Activated CD8-positive, alpha-beta T cell treated with anti-CD3 and anti-CD28 coated beads for 36 hours (primary cell): Measurements from ENCODE around the gene SDC3. TPM values are rescaled to one million over a fixed set of nuclear protein-coding genes. Genes with fewer than 3 reads are reported as not detected.

ENCODE experiments used
- ATAC-seq: fragments of 200-7000 bp; cut with Tn5 transposase; one replicate; pipeline ENCODE4 v1.10.0; 2021; ENCODE audit warnings: mild to moderate bottlenecking, moderate library complexity
- CTCF ChIA-PET: fragments of 350-600 bp; sonication (Branson Sonifier 250); formaldehyde crosslinking; loops from one replicate; lab custom pipeline; 2021; ENCODE audit warnings: antibody characterized with exemption; lab: Charles Lee
- POLR2A ChIA-PET: fragments of 350-600 bp; sonication (Branson Sonifier 250); formaldehyde crosslinking; loops from one replicate; lab custom pipeline; 2021; ENCODE audit warnings: antibody characterized with exemption; lab: Charles Lee
- DNase-seq: peaks from one replicate; pipeline ENCODE4 v3.0.0-alpha.2; 2020
- H3K27ac Mint-ChIP-seq: one replicate; pipeline ENCODE4 v1.8.0; 2021; ENCODE audit warnings: mild to moderate bottlenecking, mixed read lengths
- H3K27me3 Mint-ChIP-seq: one replicate; pipeline ENCODE4 v1.8.0; 2021; ENCODE audit warnings: mixed read lengths
- H3K36me3 Mint-ChIP-seq: one replicate; pipeline ENCODE4 v1.8.0; 2021; ENCODE audit warnings: low read depth, mixed read lengths
- H3K4me1 Mint-ChIP-seq: one replicate; pipeline ENCODE4 v1.8.0; 2021; ENCODE audit warnings: low read depth, mixed read lengths
- H3K4me3 Mint-ChIP-seq: one replicate; pipeline ENCODE4 v1.8.0; 2021; ENCODE audit warnings: mild to moderate bottlenecking, moderate library complexity, mixed read lengths
- H3K9me3 Mint-ChIP-seq: one replicate; pipeline ENCODE4 v1.8.0; 2021; ENCODE audit warnings: mixed read lengths
- intact Hi-C: fragments of 100-400 bp; cut with micrococcal nuclease; formaldehyde crosslinking; loops from one replicate; pipeline ENCODE4 v1.10.0; 2022
- total RNA-seq, 2 experiments: library from RNA; stranded (reverse); gene quantifications; one replicate each; pipeline ENCODE4 v1.2.3, GENCODE V29; 2021
- TF ChIP-seq, protein P1 (sequence below): fragments of 200-600 bp; IDR thresholded peaks from one replicate; pipeline ENCODE4 v1.8.0; 2022; ENCODE audit warnings: antibody characterized with exemption, mild to moderate bottlenecking

The SDC3 gene
- total RNA-seq, 2 experiments from 2014 or later: 0.04 to 0.14 TPM

DNA sequence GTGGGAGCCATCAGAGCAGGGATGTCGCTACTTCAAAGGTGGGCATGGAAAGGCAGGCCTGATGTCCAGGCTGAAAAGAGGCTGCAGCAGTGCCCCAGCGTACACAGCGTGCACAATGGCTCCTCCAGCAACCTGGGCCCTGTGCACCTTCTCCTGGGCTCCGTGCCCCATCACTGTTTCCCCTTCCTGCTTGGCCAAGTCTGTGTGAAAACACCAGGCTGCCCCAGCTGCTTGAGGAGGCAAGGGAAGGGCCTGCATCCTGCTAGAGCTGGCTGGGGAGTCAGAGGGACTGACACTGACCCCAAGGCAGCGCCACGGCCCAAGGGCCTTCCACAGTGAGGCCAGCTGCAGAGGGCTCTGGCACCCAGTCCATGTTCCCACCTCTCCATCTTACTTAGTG lies 33.4 kb downstream of the SDC3 start:
- ChIA-PET POLR2A (interaction anchor here (1.1 kb wide), 1 partner anchor 72 kb away, joined by 3 read pairs; no protein-coding TSS in a partner anchor), CTCF (interaction anchor here (1.3 kb wide), 1 partner anchor 36 kb away, joined by 3 read pairs; no protein-coding TSS in a partner anchor)
- intact Hi-C loops: no loop called here
- ATAC-seq (no peak), DNase-seq (no peak)
- H3K36me3 Mint-ChIP-seq: no peaks in the 10 kb centered on the region
- no peak overlapping the region for H3K4me3 Mint-ChIP-seq
- H3K4me1 Mint-ChIP-seq: no peaks in the 10 kb centered on the region
- TF ChIP-seq, protein P1, sequence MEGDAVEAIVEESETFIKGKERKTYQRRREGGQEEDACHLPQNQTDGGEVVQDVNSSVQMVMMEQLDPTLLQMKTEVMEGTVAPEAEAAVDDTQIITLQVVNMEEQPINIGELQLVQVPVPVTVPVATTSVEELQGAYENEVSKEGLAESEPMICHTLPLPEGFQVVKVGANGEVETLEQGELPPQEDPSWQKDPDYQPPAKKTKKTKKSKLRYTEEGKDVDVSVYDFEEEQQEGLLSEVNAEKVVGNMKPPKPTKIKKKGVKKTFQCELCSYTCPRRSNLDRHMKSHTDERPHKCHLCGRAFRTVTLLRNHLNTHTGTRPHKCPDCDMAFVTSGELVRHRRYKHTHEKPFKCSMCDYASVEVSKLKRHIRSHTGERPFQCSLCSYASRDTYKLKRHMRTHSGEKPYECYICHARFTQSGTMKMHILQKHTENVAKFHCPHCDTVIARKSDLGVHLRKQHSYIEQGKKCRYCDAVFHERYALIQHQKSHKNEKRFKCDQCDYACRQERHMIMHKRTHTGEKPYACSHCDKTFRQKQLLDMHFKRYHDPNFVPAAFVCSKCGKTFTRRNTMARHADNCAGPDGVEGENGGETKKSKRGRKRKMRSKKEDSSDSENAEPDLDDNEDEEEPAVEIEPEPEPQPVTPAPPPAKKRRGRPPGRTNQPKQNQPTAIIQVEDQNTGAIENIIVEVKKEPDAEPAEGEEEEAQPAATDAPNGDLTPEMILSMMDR: no peak
- H3K27ac Mint-ChIP-seq: no peak overlapping the region
- peaks cover 4% of the 10 kb centered on the region for H3K9me3 Mint-ChIP-seq
- peaks cover 8% of the 10 kb centered on the region for H3K27me3 Mint-ChIP-seq

DNA sequence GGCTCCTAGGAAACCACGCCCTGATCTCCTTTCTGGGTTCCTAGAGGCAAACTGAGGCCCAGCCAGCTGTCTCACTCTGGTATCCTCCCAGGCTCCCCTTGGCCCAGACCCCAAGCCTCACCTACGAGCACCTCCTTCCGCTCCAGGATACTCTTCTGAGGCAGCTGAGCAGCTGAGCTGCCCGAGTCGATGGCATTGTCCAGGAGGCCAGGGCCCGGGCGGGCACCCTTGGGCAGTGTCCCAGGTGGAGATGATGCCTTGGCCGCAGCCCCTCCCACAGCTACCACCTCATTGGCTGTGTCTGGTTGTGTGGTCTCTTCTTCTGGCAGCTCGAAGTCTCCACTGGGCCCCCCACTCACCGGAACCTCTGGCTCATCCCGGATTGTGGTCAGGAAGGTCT lies 34.4 kb downstream of the SDC3 start:
- H3K27ac Mint-ChIP-seq: no peak overlapping the region
- no peak overlapping the region for H3K4me3 Mint-ChIP-seq
- ATAC-seq: no peak
- peaks cover 4% of the 10 kb centered on the region for H3K9me3 Mint-ChIP-seq
- ChIA-PET POLR2A (interaction anchor here (1.1 kb wide), 1 partner anchor 71 kb away, joined by 3 read pairs; no protein-coding TSS in a partner anchor), CTCF (interaction anchor here (1.3 kb wide), 1 partner anchor 37 kb away, joined by 3 read pairs; no protein-coding TSS in a partner anchor)
- TF ChIP-seq, protein P1: no peak
- peaks cover 1% of the 10 kb centered on the region for H3K4me1 Mint-ChIP-seq
- DNase-seq: no peak
- H3K36me3 Mint-ChIP-seq: no peaks in the 10 kb centered on the region
- peaks cover 5% of the 10 kb centered on the region for H3K27me3 Mint-ChIP-seq
- intact Hi-C loops: no loop called here

DNA sequence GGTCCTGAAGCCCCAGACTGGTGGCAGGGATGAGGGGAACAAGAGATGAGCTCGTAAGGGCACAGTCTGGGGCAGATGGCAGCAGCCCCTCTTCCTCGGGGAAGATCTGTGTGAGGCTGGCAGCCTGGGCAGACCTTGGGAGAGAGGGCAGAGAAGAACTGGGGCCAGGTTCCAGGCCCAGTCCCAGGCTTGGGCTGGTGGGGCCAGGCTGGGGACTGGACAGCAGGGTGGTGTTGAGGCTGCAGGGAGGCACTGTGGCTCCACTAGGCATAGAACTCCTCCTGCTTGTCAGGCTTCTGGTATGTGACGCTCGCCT lies 35.7 kb downstream of the SDC3 start:
- Mint-ChIP-seq H3K36me3 (no peaks in the 10 kb centered on the region), H3K27me3 (peaks cover 5% of the 10 kb centered on the region), H3K9me3 (peaks cover 4% of the 10 kb centered on the region), H3K4me1 (peaks cover 3% of the 10 kb centered on the region), H3K4me3 (no peak overlapping the region), H3K27ac (no peak overlapping the region)
- ATAC-seq (no peak), DNase-seq (no peak)
- TF ChIP-seq, protein P1: no peak
- CTCF ChIA-PET: no interaction called here
- POLR2A ChIA-PET: no interaction called here
- intact Hi-C loops: no loop called here

DNA sequence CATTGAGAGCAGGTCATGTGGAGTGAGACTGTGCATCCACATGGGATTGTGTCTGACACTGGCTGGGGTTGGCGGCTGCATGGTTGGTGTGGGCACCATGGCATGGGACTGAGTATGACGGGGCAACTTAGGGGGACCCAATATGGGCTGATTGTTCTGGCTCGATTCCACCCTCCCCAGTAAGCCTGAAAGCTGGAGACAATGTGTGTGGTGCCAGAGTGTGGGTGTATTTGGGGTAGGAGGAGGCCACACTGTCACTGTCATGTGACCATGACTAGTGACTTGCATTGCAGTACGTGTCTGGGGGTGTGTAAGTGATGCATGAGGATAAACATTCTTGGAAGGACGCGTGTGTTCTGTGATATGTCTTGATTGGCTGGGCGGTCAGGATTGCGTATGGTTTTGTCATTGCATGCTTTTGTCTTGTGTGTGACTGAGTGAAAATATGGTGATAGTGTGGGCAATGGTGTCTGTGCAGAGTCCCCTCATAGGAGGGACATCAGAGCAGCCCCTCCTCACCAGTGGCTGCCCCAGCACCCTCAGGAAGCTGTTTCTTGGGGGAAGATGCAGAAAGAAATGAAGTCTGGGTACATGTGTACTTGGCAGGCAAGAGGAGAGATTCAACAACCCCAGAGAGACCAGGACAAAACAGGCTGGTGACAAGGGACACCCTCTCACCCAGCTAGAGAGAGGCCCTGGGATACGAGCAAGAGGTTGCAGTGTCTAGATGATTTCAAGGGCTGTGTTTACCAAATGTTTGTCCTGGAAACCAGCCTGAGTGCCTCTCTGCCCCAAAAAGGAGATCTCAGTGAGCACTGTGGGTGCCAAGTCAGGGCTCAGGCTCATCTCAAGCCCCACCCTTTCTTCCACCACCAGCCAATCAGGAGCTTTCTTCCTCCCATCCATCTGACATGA lies 36.3 kb downstream of the SDC3 start:
- intact Hi-C loops: no loop called here
- CTCF ChIA-PET: no interaction called here
- POLR2A ChIA-PET: no interaction called here

More for the DNA sequence above, 36.3 kb downstream of the SDC3 start:
- DNase-seq (no peak), ATAC-seq (no peak)
- H3K27me3 Mint-ChIP-seq: peaks cover 5% of the 10 kb centered on the region
- TF ChIP-seq, protein P1: no peak
- peaks cover 3% of the 10 kb centered on the region for H3K4me1 Mint-ChIP-seq
- no peak overlapping the region for H3K4me3 Mint-ChIP-seq
- peaks cover 4% of the 10 kb centered on the region for H3K9me3 Mint-ChIP-seq
- no peaks in the 10 kb centered on the region for H3K36me3 Mint-ChIP-seq
- no peak overlapping the region for H3K27ac Mint-ChIP-seq
